Parathyroid adenoma (tissue), 2 donors: ENCODE data around the gene MCM3AP.

Experiments used
- H2AFZ ChIP-seq: fragments of 300-600 bp; sonication (generic); one replicate; pipeline ENCODE4 v1.7.0; 2017; ENCODE audit warnings: antibody characterized with exemption, mild to moderate bottlenecking
- H3K27ac ChIP-seq: fragments of 300-600 bp; sonication (generic); one replicate; pipeline ENCODE4 v1.7.0; 2017
- H3K27me3 ChIP-seq: fragments of 300-600 bp; sonication (generic); one replicate; pipeline ENCODE4 v1.7.0; 2017; ENCODE audit warnings: low read length; ENCODE audit not compliant: control insufficient read depth, insufficient read depth
- H3K36me3 ChIP-seq: fragments of 300-600 bp; sonication (generic); one replicate; pipeline ENCODE4 v1.7.0; 2017; ENCODE audit warnings: low read length; ENCODE audit not compliant: control insufficient read depth, insufficient read depth
- H3K4me1 ChIP-seq: fragments of 300-600 bp; sonication (generic); one replicate; pipeline ENCODE4 v1.7.0; 2017; ENCODE audit warnings: control low read depth
- H3K4me2 ChIP-seq: fragments of 300-600 bp; sonication (generic); one replicate; pipeline ENCODE4 v1.7.0; 2017; ENCODE audit warnings: low read length
- H3K4me3 ChIP-seq: fragments of 300-600 bp; sonication (generic); one replicate; pipeline ENCODE4 v1.7.0; 2017; ENCODE audit warnings: low read depth, low read length
- H3K79me2 ChIP-seq: fragments of 300-600 bp; sonication (generic); one replicate; pipeline ENCODE4 v1.7.0; 2017; ENCODE audit warnings: control low read depth
- H3K9ac ChIP-seq: fragments of 300-600 bp; sonication (generic); one replicate; pipeline ENCODE4 v1.7.0; 2017; ENCODE audit warnings: mild to moderate bottlenecking
- H3K9me3 ChIP-seq: fragments of 300-600 bp; sonication (generic); one replicate; pipeline ENCODE4 v1.7.0; 2017; ENCODE audit warnings: low read length; ENCODE audit not compliant: control insufficient read depth
- CTCF ChIP-seq: fragments of 300-600 bp; sonication (generic); IDR thresholded peaks from one replicate; pipeline ENCODE4 v1.7.0; 2017; ENCODE audit warnings: antibody characterized with exemption, mild to moderate bottlenecking
- donor health status: primary hyperparathyroidism.

Gene MCM3AP

GRCh38 chr21:46264690-46265144 lies 20.7 kb downstream of the MCM3AP start:
- Histone ChIP-seq H3K36me3 (no peaks in the 10 kb centered on the region), H3K4me3 (no peak overlapping the region), H3K4me2 (no peak overlapping the region), H3K9me3 (no peaks in the 10 kb centered on the region), H3K27me3 (no peaks in the 10 kb centered on the region), H3K27ac (no peak overlapping the region), H3K79me2 (no peaks in the 10 kb centered on the region), H3K4me1 (no peaks in the 10 kb centered on the region), H2AFZ (no peak overlapping the region), H3K9ac (no peak overlapping the region)
- TF ChIP-seq CTCF = no peak

- Histone ChIP-seq H3K36me3 (no peaks in the 10 kb centered on the region), H3K79me2 (no peaks in the 10 kb centered on the region), H3K4me2 (no peak overlapping the region), H3K9me3 (no peaks in the 10 kb centered on the region), H3K27me3 (no peaks in the 10 kb centered on the region), H2AFZ (no peak overlapping the region), H3K9ac (no peak overlapping the region), H3K27ac (no peak overlapping the region), H3K4me3 (no peak overlapping the region), H3K4me1 (no peaks in the 10 kb centered on the region)
- no peak for TF ChIP-seq CTCF
These were observed 21.2 kb downstream of the MCM3AP start for GRCh38 chr21:46264046-46264689.

- H2AFZ ChIP-seq = no peak overlapping the region
- no peak overlapping the region for H3K27ac ChIP-seq
- H3K4me2 ChIP-seq = no peak overlapping the region
- H3K9me3 ChIP-seq = no peaks in the 10 kb centered on the region
- H3K4me1 ChIP-seq = no peaks in the 10 kb centered on the region
- H3K9ac ChIP-seq = no peak overlapping the region
- no peaks in the 10 kb centered on the region for H3K79me2 ChIP-seq
- no peak overlapping the region for H3K4me3 ChIP-seq
- TF ChIP-seq CTCF = no peak
- H3K36me3 ChIP-seq = no peaks in the 10 kb centered on the region
- H3K27me3 ChIP-seq = no peaks in the 10 kb centered on the region
These were observed 28.9 kb downstream of the MCM3AP start for GRCh38 chr21:46256501-46256994.

GRCh38 chr21:46255758-46256337 lies 29.6 kb downstream of the MCM3AP start:
- H3K9me3 ChIP-seq = no peaks in the 10 kb centered on the region
- H3K36me3 ChIP-seq = no peaks in the 10 kb centered on the region
- H3K4me2 ChIP-seq = no peak overlapping the region
- no peak for TF ChIP-seq CTCF
- H3K27me3 ChIP-seq = no peaks in the 10 kb centered on the region
- H3K27ac ChIP-seq = no peak overlapping the region
- H3K9ac ChIP-seq = no peak overlapping the region
- no peak overlapping the region for H3K4me3 ChIP-seq
- no peaks in the 10 kb centered on the region for H3K4me1 ChIP-seq
- no peaks in the 10 kb centered on the region for H3K79me2 ChIP-seq
- H2AFZ ChIP-seq = no peak overlapping the region

GRCh38 chr21:46255166-46255565 lies 30.2 kb downstream of the MCM3AP start:
- H3K4me2 ChIP-seq = no peak overlapping the region
- no peak for TF ChIP-seq CTCF
- H3K27ac ChIP-seq = no peak overlapping the region
- H3K4me3 ChIP-seq = no peak overlapping the region
- no peak overlapping the region for H3K9ac ChIP-seq
- H3K4me1 ChIP-seq = no peaks in the 10 kb centered on the region
- no peak overlapping the region for H2AFZ ChIP-seq
- no peaks in the 10 kb centered on the region for H3K27me3 ChIP-seq
- no peaks in the 10 kb centered on the region for H3K36me3 ChIP-seq
- H3K79me2 ChIP-seq = no peaks in the 10 kb centered on the region
- no peaks in the 10 kb centered on the region for H3K9me3 ChIP-seq
